Esophagus squamous epithelium (tissue), 4 donors: ENCODE measurements around the gene PLA2G7.

Source experiments
- POLR2A ChIP-seq, 4 donors: fragments of 450-650 bp; IDR thresholded peaks; one replicate each; pipeline ENCODE4 v1.6.1; 2017; ENCODE audit warnings: antibody characterized with exemption in 4 of 4, mild to moderate bottlenecking in 4 of 4, moderate library complexity in 3 of 4
- TF ChIP-seq, protein P1 (sequence below), 6 experiments: fragments of 450-650 bp in 4 of 6; fragments of 200-600 bp in 2 of 6; sonication (generic) in 2 of 6; IDR thresholded peaks; one replicate each; pipeline ENCODE4 v1.5.1; 2016 to 2019; ENCODE audit warnings: antibody characterized with exemption in 6 of 6, mild to moderate bottlenecking in 4 of 6, moderate library complexity in 4 of 6

DNA sequence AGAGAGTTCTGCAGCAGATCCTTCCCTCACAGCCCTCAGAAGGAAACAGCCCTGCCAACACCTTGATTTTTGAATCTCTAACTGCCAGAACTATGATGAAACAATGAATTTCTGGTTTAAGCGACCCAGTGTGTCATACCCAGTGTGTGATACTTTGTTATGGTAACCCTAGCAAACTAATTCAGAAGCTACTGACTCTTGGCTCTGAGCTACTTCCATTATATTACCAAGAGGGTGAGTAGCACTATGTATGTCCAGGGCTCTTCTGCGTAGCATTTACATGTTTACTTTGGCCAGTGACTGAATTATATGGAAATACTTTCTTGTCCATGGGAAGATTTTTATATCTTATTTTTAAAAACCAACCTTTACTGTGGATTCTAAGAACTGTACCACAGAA, 28.3 kb upstream of the PLA2G7 start:
- TF ChIP-seq, protein P1, sequence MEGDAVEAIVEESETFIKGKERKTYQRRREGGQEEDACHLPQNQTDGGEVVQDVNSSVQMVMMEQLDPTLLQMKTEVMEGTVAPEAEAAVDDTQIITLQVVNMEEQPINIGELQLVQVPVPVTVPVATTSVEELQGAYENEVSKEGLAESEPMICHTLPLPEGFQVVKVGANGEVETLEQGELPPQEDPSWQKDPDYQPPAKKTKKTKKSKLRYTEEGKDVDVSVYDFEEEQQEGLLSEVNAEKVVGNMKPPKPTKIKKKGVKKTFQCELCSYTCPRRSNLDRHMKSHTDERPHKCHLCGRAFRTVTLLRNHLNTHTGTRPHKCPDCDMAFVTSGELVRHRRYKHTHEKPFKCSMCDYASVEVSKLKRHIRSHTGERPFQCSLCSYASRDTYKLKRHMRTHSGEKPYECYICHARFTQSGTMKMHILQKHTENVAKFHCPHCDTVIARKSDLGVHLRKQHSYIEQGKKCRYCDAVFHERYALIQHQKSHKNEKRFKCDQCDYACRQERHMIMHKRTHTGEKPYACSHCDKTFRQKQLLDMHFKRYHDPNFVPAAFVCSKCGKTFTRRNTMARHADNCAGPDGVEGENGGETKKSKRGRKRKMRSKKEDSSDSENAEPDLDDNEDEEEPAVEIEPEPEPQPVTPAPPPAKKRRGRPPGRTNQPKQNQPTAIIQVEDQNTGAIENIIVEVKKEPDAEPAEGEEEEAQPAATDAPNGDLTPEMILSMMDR (IDR thresholded peaks at IDR 0.05), result no peak
- TF ChIP-seq POLR2A (IDR thresholded peaks at IDR 0.05), result no peak
